HEK293 (cell line): ENCODE data around the gene NPDC1.

Experiments used
- CTCF ChIA-PET: fragments of 350-600 bp; formaldehyde crosslinking; extraction: SDS; loops from one replicate; lab custom pipeline; 2021; ENCODE audit warnings: antibody characterized with exemption; lab: Yijun Ruan, JAX
- POLR2A ChIA-PET: fragments of 300-600 bp; formaldehyde crosslinking; extraction: SDS; loops from one replicate; lab custom pipeline; 2020; ENCODE audit warnings: antibody characterized with exemption, inconsistent platforms; lab: Yijun Ruan, JAX
- H3K27ac ChIP-seq: fragments of 200-500 bp; sonication (Bioruptor generic); 2 replicates; pipeline ENCODE4 v1.5.1; 2014; ENCODE audit warnings: low read depth, low read length, control low read depth, inconsistent platforms; ENCODE audit errors: extremely low read depth
- H3K36me3 ChIP-seq, 2 experiments: fragments of 200-500 bp in 1 of 2; sonication (Bioruptor generic) in 1 of 2; 1 replicate in 1 of 2; 2 replicates in 1 of 2; pipeline ENCODE4 v1.5.1; 2014 to 2017; ENCODE audit warnings: inconsistent platforms in 2 of 2, low read length in 2 of 2; ENCODE audit not compliant: control insufficient read depth in 2 of 2, insufficient read depth in 1 of 2
- H3K4me1 ChIP-seq: fragments of 200-500 bp; sonication (Bioruptor generic); 2 replicates; pipeline ENCODE4 v1.5.1; 2014; ENCODE audit warnings: mild to moderate bottlenecking, low read length, inconsistent platforms; ENCODE audit not compliant: control insufficient read depth, insufficient read depth
- H3K4me3 ChIP-seq: 2 replicates; pipeline ENCODE4 v1.5.1; 2011; ENCODE audit warnings: low read depth, mild to moderate bottlenecking, control low read depth, low read length, moderate library complexity
- H3K9me3 ChIP-seq: fragments of 200-500 bp; sonication (Bioruptor generic); 2 replicates; pipeline ENCODE4 v1.5.1; 2014; ENCODE audit warnings: low read depth, low read length, inconsistent platforms; ENCODE audit not compliant: control insufficient read depth, insufficient read depth
- KLF7 ChIP-seq: fragments of 450-650 bp; formaldehyde crosslinking; IDR thresholded peaks from 2 replicates; pipeline ENCODE4 v1.5.1; 2016; ENCODE audit warnings: missing biosample characterization, missing genetic modification characterization, borderline replicate concordance
- MEIS1 ChIP-seq: sonication (generic); formaldehyde crosslinking; IDR thresholded peaks from 2 replicates; pipeline ENCODE4 v1.8.1; 2022; ENCODE audit warnings: missing genetic modification reagents, mild to moderate bottlenecking, borderline replicate concordance
- MZF1 ChIP-seq: fragments of 450-650 bp; formaldehyde crosslinking; IDR thresholded peaks from 2 replicates; pipeline ENCODE4 v1.5.1; 2017; ENCODE audit warnings: missing biosample characterization, missing genetic modification characterization, borderline replicate concordance
- SETDB1 ChIP-seq: IDR thresholded peaks from one replicate; pipeline ENCODE4 v1.6.1; 2017; ENCODE audit warnings: mild to moderate bottlenecking, low read length, moderate library complexity, mixed read lengths; ENCODE audit not compliant: insufficient read length
- ZBTB1 ChIP-seq: fragments of 450-650 bp; formaldehyde crosslinking; IDR thresholded peaks from 2 replicates; pipeline ENCODE4 v1.5.1; 2016; ENCODE audit warnings: missing biosample characterization, missing genetic modification characterization
- ZBTB21 ChIP-seq: fragments of 450-650 bp; formaldehyde crosslinking; IDR thresholded peaks from 2 replicates; pipeline ENCODE4 v1.5.1; 2017; ENCODE audit warnings: missing biosample characterization, missing genetic modification characterization
- ZNF112 ChIP-seq: fragments of 450-650 bp; formaldehyde crosslinking; IDR thresholded peaks from 2 replicates; pipeline ENCODE4 v1.5.0; 2017; ENCODE audit warnings: missing biosample characterization, missing genetic modification characterization
- ZNF121 ChIP-seq: fragments of 450-650 bp; formaldehyde crosslinking; IDR thresholded peaks from 2 replicates; pipeline ENCODE4 v1.5.1; 2016; ENCODE audit warnings: missing biosample characterization, missing genetic modification characterization
- ZNF133 ChIP-seq: fragments of 450-650 bp; formaldehyde crosslinking; IDR thresholded peaks from 2 replicates; pipeline ENCODE4 v1.5.1; 2016; ENCODE audit warnings: missing biosample characterization, missing genetic modification characterization
- ZNF138 ChIP-seq: fragments of 450-650 bp; formaldehyde crosslinking; IDR thresholded peaks from 2 replicates; pipeline ENCODE4 v1.5.1; 2016; ENCODE audit warnings: missing biosample characterization, missing genetic modification characterization, borderline replicate concordance
- ZNF140 ChIP-seq: fragments of 450-650 bp; formaldehyde crosslinking; IDR thresholded peaks from 2 replicates; pipeline ENCODE4 v1.5.1; 2016; ENCODE audit warnings: missing biosample characterization, missing genetic modification characterization
- ZNF146 ChIP-seq: fragments of 450-650 bp; formaldehyde crosslinking; IDR thresholded peaks from 2 replicates; pipeline ENCODE4 v1.5.1; 2016; ENCODE audit warnings: missing biosample characterization, missing genetic modification characterization
- ZNF23 ChIP-seq: fragments of 450-650 bp; formaldehyde crosslinking; IDR thresholded peaks from 2 replicates; pipeline ENCODE4 v1.5.1; 2016; ENCODE audit warnings: missing biosample characterization, missing genetic modification characterization, borderline replicate concordance
- ZNF239 ChIP-seq: fragments of 450-650 bp; formaldehyde crosslinking; IDR thresholded peaks from 2 replicates; pipeline ENCODE4 v1.5.1; 2016; ENCODE audit warnings: missing biosample characterization, missing genetic modification characterization
- ZNF266 ChIP-seq: fragments of 450-650 bp; formaldehyde crosslinking; IDR thresholded peaks from 2 replicates; pipeline ENCODE4 v1.5.1; 2016; ENCODE audit warnings: missing biosample characterization, missing genetic modification characterization, low read depth
- ZNF426 ChIP-seq: fragments of 450-650 bp; formaldehyde crosslinking; IDR thresholded peaks from 2 replicates; pipeline ENCODE4 v1.5.1; 2017; ENCODE audit warnings: missing biosample characterization, missing genetic modification characterization, mild to moderate bottlenecking, inconsistent platforms, moderate library complexity
- ZNF510 ChIP-seq: fragments of 450-650 bp; formaldehyde crosslinking; IDR thresholded peaks from 2 replicates; pipeline ENCODE4 v1.5.1; 2018; ENCODE audit warnings: mild to moderate bottlenecking, missing genetic modification characterization, missing biosample characterization; ENCODE audit not compliant: insufficient replicate concordance
- ZNF514 ChIP-seq: fragments of 450-650 bp; formaldehyde crosslinking; IDR thresholded peaks from 2 replicates; pipeline ENCODE4 v1.5.1; 2016; ENCODE audit warnings: missing biosample characterization, missing genetic modification characterization
- ZNF561 ChIP-seq: fragments of 450-650 bp; IDR thresholded peaks from 2 replicates; pipeline ENCODE4 v1.5.1; 2018; ENCODE audit warnings: missing biosample characterization, missing genetic modification characterization, borderline replicate concordance
- ZNF600 ChIP-seq: fragments of 450-650 bp; formaldehyde crosslinking; IDR thresholded peaks from 2 replicates; pipeline ENCODE4 v1.5.1; 2016; ENCODE audit warnings: missing biosample characterization, missing genetic modification characterization
- ZNF610 ChIP-seq: fragments of 450-650 bp; formaldehyde crosslinking; IDR thresholded peaks from 2 replicates; pipeline ENCODE4 v1.5.1; 2016; ENCODE audit warnings: missing biosample characterization, missing genetic modification characterization, borderline replicate concordance
- ZNF654 ChIP-seq: fragments of 450-650 bp; formaldehyde crosslinking; IDR thresholded peaks from 2 replicates; pipeline ENCODE4 v1.5.1; 2016; ENCODE audit warnings: low read depth, missing biosample characterization, missing genetic modification characterization
- ZNF670 ChIP-seq: fragments of 450-650 bp; formaldehyde crosslinking; IDR thresholded peaks from 2 replicates; pipeline ENCODE4 v1.5.1; 2016; ENCODE audit warnings: missing biosample characterization, missing genetic modification characterization, low read depth
- ZNF776 ChIP-seq: fragments of 450-650 bp; formaldehyde crosslinking; IDR thresholded peaks from 2 replicates; pipeline ENCODE4 v1.5.0; 2017; ENCODE audit warnings: missing biosample characterization, missing genetic modification characterization, borderline replicate concordance
- ZNF777 ChIP-seq: fragments of 450-650 bp; formaldehyde crosslinking; IDR thresholded peaks from 2 replicates; pipeline ENCODE4 v1.5.1; 2017; ENCODE audit warnings: missing biosample characterization, missing genetic modification characterization, borderline replicate concordance
- TF ChIP-seq, protein P1 (sequence below): fragments of 450-650 bp; formaldehyde crosslinking; IDR thresholded peaks from 2 replicates; pipeline ENCODE4 v1.5.1; 2016; ENCODE audit warnings: missing biosample characterization, missing genetic modification characterization
- TF ChIP-seq, protein P2 (sequence below): fragments of 450-650 bp; formaldehyde crosslinking; IDR thresholded peaks from 2 replicates; pipeline ENCODE4 v1.5.1; 2016; ENCODE audit warnings: missing biosample characterization, missing genetic modification characterization
- TF ChIP-seq, protein P3 (sequence below): fragments of 450-650 bp; formaldehyde crosslinking; optimal IDR thresholded peaks from 2 replicates; pipeline ENCODE3; 2016; ENCODE audit warnings: missing biosample characterization, mild to moderate bottlenecking, missing genetic modification characterization
- TF ChIP-seq, protein P4 (sequence below): fragments of 450-650 bp; formaldehyde crosslinking; IDR thresholded peaks from 2 replicates; pipeline ENCODE4; 2016; ENCODE audit warnings: missing biosample characterization, missing genetic modification characterization
- TF ChIP-seq, protein P5 (sequence below): fragments of 450-650 bp; formaldehyde crosslinking; IDR thresholded peaks from 2 replicates; pipeline ENCODE4 v1.5.1; 2016; ENCODE audit warnings: missing biosample characterization, missing genetic modification characterization

The NPDC1 gene

DNA sequence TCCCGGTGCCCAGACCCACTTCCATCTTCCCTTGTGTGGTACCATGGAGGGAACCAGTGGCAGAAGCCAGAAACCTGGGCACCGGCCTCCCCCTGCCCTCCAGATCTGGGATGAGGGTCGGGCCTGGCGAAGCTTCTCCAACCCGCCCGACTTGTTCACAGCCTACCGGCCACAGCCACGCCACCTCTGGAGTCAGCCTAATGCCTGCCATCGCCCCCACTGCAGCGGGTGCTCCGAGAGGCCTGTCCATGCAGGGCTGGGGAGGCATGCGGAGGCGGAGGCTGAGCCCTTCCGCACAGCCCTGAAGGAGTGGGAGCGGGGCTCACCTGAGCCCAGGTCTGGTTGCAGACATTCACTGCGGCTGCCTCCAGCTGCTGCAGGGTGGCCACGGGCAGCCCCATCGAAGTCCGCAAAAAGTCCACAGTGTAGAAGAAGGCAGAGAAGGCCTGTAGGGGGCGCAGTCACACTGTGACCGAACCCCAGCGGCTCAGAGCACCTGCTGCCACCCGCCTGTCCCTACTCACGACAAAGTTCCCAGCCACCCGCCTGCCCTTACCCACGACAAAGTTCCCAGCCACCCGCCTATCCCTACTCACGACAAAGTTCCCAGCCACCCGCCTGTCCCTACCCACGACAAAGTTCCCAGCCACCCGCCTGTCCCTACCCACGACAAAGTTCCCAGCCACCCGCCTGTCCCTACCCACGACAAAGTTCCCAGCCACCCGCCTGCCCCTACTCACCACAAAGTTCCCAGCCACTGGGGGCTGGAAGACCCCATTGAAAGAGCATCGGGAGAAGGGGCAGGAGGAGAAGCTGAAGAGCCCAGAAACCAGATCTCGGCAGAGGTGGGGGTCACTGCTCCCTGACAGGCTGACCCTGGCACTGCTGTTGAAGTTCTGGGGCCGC is 3.8 kb upstream of the NPDC1 start:
- CTCF ChIA-PET = interaction anchor here (0.5 to 5.4 kb wide), 17 partner anchors 9 to 289 kb away, joined by 3 to 237 read pairs (median 4); partner anchors contain the start of genes SAPCD2 and UAP1L1
- POLR2A ChIA-PET = interaction anchor here (1.0 to 2.0 kb wide), 5 partner anchors 14 to 101 kb away, joined by 3 to 5 read pairs (median 4); partner anchors contain the start of gene MAN1B1
- H3K27ac ChIP-seq = no peak overlapping the region
- H3K4me3 ChIP-seq = no peak overlapping the region
- no peaks in the 10 kb centered on the region for H3K9me3 ChIP-seq
- peaks cover 3% of the 10 kb centered on the region; the same call in 1 of the 2 replicates for H3K4me1 ChIP-seq
- H3K36me3 ChIP-seq = no peaks in the 10 kb centered on the region
- TF ChIP-seq ZNF239 (tag by site-specific recombination) (no peak), ZNF146 (no peak), MEIS1 (CRISPR knock-in tag) (no peak), ZNF776 (tag by site-specific recombination) (no peak), ZNF670 (tag by site-specific recombination) (no peak), MZF1 (tag by site-specific recombination) (no peak), ZNF138 (tag by site-specific recombination) (no peak), ZNF510 (tag by site-specific recombination) (no peak), SETDB1 (no peak), ZNF112 (tag by site-specific recombination) (no peak), KLF7 (tag by site-specific recombination) (no peak), ZNF266 (tag by site-specific recombination) (no peak), ZNF514 (tag by site-specific recombination) (no peak), ZNF23 (tag by site-specific recombination) (no peak), ZNF561 (tag by site-specific recombination) (no peak), ZNF426 (tag by site-specific recombination) (no peak), ZNF140 (tag by site-specific recombination) (no peak), ZBTB21 (tag by site-specific recombination) (no peak), ZNF600 (tag by site-specific recombination) (peak; percentile 20; the same call in 1 of the 2 replicates), ZNF654 (tag by site-specific recombination) (peak; percentile 67), ZBTB1 (no peak), ZNF121 (tag by site-specific recombination) (no peak), ZNF133 (tag by site-specific recombination) (no peak), ZNF777 (no peak), ZNF610 (tag by site-specific recombination) (no peak)
- TF ChIP-seq, protein P1, sequence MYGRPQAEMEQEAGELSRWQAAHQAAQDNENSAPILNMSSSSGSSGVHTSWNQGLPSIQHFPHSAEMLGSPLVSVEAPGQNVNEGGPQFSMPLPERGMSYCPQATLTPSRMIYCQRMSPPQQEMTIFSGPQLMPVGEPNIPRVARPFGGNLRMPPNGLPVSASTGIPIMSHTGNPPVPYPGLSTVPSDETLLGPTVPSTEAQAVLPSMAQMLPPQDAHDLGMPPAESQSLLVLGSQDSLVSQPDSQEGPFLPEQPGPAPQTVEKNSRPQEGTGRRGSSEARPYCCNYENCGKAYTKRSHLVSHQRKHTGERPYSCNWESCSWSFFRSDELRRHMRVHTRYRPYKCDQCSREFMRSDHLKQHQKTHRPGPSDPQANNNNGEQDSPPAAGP (tag by site-specific recombination) = no peak
- TF ChIP-seq, protein P2, sequence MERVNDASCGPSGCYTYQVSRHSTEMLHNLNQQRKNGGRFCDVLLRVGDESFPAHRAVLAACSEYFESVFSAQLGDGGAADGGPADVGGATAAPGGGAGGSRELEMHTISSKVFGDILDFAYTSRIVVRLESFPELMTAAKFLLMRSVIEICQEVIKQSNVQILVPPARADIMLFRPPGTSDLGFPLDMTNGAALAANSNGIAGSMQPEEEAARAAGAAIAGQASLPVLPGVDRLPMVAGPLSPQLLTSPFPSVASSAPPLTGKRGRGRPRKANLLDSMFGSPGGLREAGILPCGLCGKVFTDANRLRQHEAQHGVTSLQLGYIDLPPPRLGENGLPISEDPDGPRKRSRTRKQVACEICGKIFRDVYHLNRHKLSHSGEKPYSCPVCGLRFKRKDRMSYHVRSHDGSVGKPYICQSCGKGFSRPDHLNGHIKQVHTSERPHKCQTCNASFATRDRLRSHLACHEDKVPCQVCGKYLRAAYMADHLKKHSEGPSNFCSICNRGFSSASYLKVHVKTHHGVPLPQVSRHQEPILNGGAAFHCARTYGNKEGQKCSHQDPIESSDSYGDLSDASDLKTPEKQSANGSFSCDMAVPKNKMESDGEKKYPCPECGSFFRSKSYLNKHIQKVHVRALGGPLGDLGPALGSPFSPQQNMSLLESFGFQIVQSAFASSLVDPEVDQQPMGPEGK (tag by site-specific recombination) = peak; percentile 13; the same call in 1 of the 2 replicates
- TF ChIP-seq, protein P3, sequence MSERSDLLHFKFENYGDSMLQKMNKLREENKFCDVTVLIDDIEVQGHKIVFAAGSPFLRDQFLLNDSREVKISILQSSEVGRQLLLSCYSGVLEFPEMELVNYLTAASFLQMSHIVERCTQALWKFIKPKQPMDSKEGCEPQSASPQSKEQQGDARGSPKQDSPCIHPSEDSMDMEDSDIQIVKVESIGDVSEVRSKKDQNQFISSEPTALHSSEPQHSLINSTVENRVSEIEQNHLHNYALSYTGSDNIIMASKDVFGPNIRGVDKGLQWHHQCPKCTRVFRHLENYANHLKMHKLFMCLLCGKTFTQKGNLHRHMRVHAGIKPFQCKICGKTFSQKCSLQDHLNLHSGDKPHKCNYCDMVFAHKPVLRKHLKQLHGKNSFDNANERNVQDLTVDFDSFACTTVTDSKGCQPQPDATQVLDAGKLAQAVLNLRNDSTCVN (tag by site-specific recombination) = peak; percentile 10
- TF ChIP-seq, protein P4, sequence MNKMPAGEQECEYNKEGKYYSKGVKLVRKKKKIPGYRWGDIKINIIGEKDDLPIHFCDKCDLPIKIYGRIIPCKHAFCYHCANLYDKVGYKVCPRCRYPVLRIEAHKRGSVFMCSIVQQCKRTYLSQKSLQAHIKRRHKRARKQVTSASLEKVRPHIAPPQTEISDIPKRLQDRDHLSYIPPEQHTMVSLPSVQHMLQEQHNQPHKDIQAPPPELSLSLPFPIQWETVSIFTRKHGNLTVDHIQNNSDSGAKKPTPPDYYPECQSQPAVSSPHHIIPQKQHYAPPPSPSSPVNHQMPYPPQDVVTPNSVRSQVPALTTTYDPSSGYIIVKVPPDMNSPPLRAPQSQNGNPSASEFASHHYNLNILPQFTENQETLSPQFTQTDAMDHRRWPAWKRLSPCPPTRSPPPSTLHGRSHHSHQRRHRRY (tag by site-specific recombination) = no peak
- TF ChIP-seq, protein P5, sequence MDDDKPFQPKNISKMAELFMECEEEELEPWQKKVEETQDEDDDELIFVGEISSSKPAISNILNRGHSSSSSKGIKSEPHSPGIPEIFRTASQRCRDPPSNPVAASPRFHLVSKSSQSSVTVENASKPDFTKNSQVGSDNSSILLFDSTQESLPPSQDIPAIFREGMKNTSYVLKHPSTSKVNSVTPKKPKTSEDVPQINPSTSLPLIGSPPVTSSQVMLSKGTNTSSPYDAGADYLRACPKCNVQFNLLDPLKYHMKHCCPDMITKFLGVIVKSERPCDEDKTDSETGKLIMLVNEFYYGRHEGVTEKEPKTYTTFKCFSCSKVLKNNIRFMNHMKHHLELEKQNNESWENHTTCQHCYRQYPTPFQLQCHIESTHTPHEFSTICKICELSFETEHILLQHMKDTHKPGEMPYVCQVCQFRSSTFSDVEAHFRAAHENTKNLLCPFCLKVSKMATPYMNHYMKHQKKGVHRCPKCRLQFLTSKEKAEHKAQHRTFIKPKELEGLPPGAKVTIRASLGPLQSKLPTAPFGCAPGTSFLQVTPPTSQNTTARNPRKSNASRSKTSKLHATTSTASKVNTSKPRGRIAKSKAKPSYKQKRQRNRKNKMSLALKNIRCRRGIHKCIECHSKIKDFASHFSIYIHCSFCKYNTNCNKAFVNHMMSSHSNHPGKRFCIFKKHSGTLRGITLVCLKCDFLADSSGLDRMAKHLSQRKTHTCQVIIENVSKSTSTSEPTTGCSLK (tag by site-specific recombination) = no peak
